ENCODE data around the gene A1CF. TPM values are rescaled to one million over a fixed set of nuclear protein-coding genes. Genes with fewer than 3 reads are reported as not detected.

The A1CF gene
- total RNA-seq, 1 experiment from 2014 or later: 0.03 TPM

DNA sequence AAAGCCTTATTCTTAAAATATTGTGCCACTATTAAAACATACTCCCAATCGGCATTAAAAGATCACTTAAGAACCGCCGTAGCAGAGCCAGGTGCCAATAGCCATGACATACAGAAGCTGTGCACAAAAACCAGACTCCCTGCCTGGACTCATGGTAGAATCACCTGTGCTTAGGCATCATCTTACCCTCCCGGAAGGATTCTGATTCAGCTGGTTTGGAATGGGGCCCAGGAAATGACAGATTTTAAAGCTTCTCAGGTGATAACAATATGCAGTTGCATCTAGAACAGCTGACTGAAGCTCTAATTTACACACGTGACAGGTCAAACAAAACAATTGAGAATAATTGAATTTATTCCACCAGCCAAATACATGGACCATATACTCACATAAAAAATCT, 10.7 kb downstream of the A1CF start:
- in situ Hi-C loops (cut with HindIII; ENCODE audit: low pct_unique_long_range_greater_than_20kb, low sequenced_read_pairs): no loop called here
- ChIA-PET CTCF (no interaction called here), POLR2A (no interaction called here)
- Histone ChIP-seq H3K27ac (ENCODE audit: low read length) (no peak overlapping the region), H3K4me1 (ENCODE audit: control insufficient read depth, insufficient read depth, low read length) (no peaks in the 10 kb centered on the region), H3K9me3 (ENCODE audit: control insufficient read depth, insufficient read depth, low read depth, low read length) (no peaks in the 10 kb centered on the region), H3K36me3 (ENCODE audit: control insufficient read depth, insufficient read depth, low read length) (no peaks in the 10 kb centered on the region), H3K4me3 (ENCODE audit: low read depth in 2 of 2, low read length in 2 of 2) (no peak overlapping the region), H3K27me3 (ENCODE audit: control insufficient read depth, insufficient read depth, low read length) (peaks cover 2% of the 10 kb centered on the region; the same call in 1 of the 2 replicates)
- BruUV-seq (replicated peaks): no TSS peak
- no peak for ATAC-seq
- TF ChIP-seq POLR2AphosphoS5 (IDR thresholded peaks at IDR 0.05; ENCODE audit: low read depth, low read length) (no peak), TCF7L2 (IDR thresholded peaks at IDR 0.05; ENCODE audit: low read depth, low read length) (no peak), CTCF (IDR thresholded peaks at IDR 0.05) (no peak), SIN3A (IDR thresholded peaks at IDR 0.05; ENCODE audit: borderline replicate concordance, insufficient read depth, low read depth, low read length) (no peak)
- TF ChIP-seq, protein P1, sequence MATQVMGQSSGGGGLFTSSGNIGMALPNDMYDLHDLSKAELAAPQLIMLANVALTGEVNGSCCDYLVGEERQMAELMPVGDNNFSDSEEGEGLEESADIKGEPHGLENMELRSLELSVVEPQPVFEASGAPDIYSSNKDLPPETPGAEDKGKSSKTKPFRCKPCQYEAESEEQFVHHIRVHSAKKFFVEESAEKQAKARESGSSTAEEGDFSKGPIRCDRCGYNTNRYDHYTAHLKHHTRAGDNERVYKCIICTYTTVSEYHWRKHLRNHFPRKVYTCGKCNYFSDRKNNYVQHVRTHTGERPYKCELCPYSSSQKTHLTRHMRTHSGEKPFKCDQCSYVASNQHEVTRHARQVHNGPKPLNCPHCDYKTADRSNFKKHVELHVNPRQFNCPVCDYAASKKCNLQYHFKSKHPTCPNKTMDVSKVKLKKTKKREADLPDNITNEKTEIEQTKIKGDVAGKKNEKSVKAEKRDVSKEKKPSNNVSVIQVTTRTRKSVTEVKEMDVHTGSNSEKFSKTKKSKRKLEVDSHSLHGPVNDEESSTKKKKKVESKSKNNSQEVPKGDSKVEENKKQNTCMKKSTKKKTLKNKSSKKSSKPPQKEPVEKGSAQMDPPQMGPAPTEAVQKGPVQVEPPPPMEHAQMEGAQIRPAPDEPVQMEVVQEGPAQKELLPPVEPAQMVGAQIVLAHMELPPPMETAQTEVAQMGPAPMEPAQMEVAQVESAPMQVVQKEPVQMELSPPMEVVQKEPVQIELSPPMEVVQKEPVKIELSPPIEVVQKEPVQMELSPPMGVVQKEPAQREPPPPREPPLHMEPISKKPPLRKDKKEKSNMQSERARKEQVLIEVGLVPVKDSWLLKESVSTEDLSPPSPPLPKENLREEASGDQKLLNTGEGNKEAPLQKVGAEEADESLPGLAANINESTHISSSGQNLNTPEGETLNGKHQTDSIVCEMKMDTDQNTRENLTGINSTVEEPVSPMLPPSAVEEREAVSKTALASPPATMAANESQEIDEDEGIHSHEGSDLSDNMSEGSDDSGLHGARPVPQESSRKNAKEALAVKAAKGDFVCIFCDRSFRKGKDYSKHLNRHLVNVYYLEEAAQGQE (IDR thresholded peaks at IDR 0.05; ENCODE audit: insufficient read depth in 1 of 2, low read depth in 2 of 2, low read length in 1 of 2): no peak
- intact Hi-C loops (cut with micrococcal nuclease; ENCODE audit: unreplicated experiment): no loop called here
- DNase-seq (ENCODE audit: low read depth, low spot score): no peak

DNA sequence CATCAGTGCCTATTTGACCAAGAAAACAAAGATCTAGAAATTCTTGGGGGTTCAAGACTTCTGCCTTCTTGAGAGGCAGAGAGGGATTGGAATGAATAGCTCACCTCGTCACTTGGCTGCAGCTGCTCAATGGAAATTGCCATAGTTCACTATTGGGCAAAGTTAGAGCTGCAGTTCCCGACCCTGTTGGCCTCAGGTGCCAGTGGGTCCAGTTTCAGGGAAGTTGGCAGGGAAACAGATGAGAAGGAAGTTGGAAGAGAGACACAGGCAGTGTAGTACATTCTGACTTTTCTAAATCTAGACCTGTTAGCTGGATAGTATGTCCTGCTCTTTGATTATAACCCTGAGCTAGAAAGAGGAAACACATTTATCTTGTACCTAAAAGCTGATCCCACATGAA, 19.1 kb downstream of the A1CF start:
- ATAC-seq (no peak), DNase-seq (ENCODE audit: low read depth, low spot score) (no peak)
- TF ChIP-seq, protein P1 (IDR thresholded peaks at IDR 0.05; ENCODE audit: insufficient read depth in 1 of 2, low read depth in 2 of 2, low read length in 1 of 2): no peak
- TF ChIP-seq TCF7L2 (IDR thresholded peaks at IDR 0.05; ENCODE audit: low read depth, low read length): no peak
- TF ChIP-seq CTCF (IDR thresholded peaks at IDR 0.05): no peak
- TF ChIP-seq POLR2AphosphoS5 (IDR thresholded peaks at IDR 0.05; ENCODE audit: low read depth, low read length): no peak
- TF ChIP-seq SIN3A (IDR thresholded peaks at IDR 0.05; ENCODE audit: borderline replicate concordance, insufficient read depth, low read depth, low read length): no peak
- BruUV-seq (replicated peaks): no TSS peak
- Histone ChIP-seq H3K9me3 (ENCODE audit: control insufficient read depth, insufficient read depth, low read depth, low read length) (no peaks in the 10 kb centered on the region), H3K4me3 (ENCODE audit: low read depth in 2 of 2, low read length in 2 of 2) (no peak overlapping the region), H3K4me1 (ENCODE audit: control insufficient read depth, insufficient read depth, low read length) (no peaks in the 10 kb centered on the region), H3K36me3 (ENCODE audit: control insufficient read depth, insufficient read depth, low read length) (no peaks in the 10 kb centered on the region), H3K27me3 (ENCODE audit: control insufficient read depth, insufficient read depth, low read length) (peaks cover 7% of the 10 kb centered on the region), H3K27ac (ENCODE audit: low read length) (no peak overlapping the region)
- intact Hi-C loops (cut with micrococcal nuclease; ENCODE audit: unreplicated experiment): no loop called here
- in situ Hi-C loops (cut with HindIII; ENCODE audit: low pct_unique_long_range_greater_than_20kb, low sequenced_read_pairs): no loop called here
- POLR2A ChIA-PET: no interaction called here
- CTCF ChIA-PET: no interaction called here

Data from Panc1 (cell line).